ENCODE results near the gene KCNAB2.

The KCNAB2 gene

DNA sequence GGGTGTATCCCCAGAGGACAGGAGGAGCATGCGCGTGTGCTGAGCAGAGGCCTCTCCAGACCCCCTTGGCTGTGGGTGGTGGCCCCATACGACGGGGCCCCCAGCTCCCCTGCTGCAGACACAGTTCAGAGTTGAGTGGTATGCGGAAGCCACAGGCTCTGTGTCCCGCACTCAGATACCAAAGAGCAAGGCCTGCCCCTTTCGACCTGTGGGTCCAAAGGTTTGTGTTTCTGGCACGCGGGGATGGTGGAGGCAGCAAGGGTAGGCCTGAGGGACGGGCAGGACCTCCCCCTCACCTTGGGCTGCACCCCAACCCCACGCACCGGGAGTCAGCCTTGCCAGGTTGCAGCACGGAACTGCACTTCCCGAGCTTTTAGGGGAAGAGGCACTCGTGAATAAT is at the start of gene KCNAB2:
Gene KCNAB2 (plus strand): TSS at position 328 of the 400 bp plus-strand sequence. CDS start 5,649 bp downstream, outside the sequence.
- DNase-seq (ENCODE audit: low spot score): no peak

DNA sequence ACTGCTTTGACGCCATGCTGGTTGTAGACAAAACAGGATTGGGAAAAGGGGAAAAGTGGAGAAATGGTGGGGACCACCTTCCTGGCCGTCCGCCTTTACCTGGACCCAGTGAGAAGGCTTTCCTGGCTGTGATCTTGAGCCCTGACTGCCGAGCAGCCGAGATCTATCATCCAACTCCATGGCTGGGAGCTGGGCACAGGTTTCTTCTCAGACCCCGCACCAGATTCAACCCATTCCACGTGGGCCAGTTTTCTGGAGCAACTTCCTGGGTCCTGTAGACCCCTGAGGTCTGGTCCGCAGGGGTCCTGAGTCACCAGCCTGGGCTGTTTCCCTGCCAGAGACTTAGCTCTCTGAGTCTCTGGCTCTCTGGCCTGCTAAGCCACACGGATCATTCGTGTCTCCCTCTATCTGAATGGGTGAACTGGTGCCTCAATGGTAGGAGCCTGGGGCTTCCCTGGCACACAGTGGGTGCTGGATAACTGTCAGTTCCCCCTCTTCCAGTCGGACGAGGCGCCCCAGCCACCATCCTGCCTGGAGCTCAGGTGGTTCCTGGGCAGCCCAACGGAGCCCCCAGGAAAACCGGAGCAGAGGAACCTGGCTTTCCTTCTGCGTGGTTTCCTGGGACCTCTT is 48.9 kb upstream of the KCNAB2 start:
- no peak for DNase-seq (ENCODE audit: low spot score)

DNA sequence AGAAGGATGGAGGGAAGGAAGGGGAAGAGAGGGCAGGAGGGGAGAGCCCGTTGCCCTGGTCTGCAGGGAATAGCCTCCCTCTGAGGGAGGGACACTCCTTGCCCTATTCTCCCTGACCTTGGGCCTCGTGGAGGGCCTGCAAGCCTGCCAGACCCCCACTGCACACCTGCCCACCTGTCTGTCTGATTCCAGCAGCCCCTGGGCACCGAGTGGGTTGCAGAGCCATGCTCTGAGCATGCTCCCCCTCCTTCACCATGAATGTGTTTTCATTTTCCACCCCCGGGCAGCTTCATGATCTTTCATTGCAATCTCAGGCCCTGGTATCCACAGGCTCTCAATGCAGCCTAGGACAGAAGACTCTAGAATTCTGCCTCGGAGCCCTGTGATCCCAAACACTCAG is 48.4 kb upstream of the KCNAB2 start:
- DNase-seq (ENCODE audit: low spot score): no peak

DNA sequence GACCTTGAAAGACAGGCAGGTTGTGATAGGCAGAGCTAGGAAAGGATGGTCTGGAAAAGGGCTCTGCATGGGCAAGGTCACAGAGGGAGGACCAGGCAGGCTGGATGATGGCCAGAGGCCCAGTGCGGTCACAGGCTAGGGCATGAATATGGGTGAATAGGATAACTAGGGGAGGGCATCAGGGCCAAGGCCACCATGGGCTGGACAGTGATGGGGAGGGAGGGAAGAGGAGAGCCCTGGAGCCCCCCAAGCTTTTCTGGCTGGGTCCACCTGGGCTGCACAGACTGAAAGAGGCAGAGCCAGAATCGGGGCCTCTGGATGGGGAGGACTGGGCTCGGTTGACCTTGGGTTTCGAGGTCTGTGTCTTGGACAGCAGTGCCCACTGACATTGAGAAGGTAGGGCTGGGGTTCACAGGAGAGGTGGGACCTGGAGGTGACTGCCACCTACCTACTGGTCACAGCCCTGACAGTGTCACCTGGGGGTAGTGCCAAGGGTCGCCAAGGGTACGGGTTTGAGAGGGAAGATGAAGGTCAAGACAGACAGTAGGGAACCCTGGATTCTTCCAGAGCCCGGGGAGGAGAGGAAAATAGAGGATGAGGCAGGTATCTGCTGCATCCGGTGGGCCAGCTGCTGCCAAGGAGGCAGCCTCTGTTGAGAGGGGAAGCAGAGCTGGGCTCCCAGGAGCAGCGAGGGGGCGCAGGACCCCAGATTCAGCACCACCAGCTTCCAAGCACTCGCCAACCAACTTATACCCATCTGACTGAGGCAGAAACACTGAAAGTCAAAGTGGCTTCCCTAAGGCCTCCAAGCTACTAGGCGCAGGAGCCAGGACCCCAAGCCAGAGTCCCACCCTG is 47.4 kb upstream of the KCNAB2 start:
- DNase-seq (ENCODE audit: low spot score): no peak

DNA sequence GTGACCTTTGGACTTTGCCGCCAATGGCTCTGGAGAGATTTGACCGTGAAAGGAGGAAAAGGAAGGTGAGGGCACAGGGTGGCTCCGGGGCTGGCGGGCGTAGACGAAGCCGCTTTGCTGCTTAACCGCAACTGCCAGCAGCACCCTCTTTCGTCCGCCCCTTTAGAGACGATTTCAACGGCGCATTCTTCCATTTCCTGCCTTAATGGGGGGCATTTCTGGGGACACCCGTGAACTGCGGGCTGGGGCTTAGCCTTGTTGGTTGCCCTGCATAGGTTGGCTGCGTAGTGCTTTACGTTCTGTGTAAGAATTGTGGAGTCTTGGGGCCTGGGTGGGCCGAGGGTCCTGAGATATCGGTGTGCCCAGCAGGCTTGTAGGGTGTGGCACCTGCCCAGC is 46.8 kb upstream of the KCNAB2 start:
- no peak for DNase-seq (ENCODE audit: low spot score)

DNA sequence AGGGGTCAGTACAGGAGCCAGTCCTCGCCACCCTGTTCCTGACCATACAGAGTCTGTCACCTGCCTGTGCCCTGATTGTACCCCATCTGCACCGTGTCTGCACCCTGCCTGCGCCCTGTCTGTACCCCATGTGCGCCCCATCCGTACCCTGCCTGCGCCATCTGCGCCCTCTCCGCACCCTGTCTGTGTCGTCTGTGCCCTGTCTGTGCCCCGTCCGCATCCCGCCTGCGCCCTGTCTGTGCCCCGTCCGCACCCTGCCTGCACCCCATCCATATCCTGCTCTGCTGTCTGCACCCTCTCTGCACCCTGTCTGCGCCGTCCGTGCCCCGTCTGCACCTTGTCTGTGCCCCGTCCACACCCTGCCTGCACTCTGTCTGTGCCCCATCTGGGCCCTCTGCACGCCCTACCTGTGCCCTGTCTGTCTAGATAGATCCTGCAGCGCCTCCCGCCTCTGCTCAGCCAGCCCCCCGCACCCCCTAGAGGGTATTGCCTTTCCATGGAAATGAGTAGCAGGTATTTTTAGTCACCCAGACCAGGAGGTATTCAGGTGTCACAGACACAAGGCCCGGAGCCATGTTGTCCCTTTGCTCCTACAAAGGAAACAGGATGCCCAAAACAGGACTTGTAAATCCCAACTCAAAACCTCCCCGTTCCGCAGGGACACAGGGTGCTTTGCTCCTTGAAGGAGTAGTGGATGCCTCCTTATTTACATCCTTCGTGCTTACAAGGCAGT is 45.8 kb upstream of the KCNAB2 start:
- DNase-seq (ENCODE audit: low spot score): no peak

DNA sequence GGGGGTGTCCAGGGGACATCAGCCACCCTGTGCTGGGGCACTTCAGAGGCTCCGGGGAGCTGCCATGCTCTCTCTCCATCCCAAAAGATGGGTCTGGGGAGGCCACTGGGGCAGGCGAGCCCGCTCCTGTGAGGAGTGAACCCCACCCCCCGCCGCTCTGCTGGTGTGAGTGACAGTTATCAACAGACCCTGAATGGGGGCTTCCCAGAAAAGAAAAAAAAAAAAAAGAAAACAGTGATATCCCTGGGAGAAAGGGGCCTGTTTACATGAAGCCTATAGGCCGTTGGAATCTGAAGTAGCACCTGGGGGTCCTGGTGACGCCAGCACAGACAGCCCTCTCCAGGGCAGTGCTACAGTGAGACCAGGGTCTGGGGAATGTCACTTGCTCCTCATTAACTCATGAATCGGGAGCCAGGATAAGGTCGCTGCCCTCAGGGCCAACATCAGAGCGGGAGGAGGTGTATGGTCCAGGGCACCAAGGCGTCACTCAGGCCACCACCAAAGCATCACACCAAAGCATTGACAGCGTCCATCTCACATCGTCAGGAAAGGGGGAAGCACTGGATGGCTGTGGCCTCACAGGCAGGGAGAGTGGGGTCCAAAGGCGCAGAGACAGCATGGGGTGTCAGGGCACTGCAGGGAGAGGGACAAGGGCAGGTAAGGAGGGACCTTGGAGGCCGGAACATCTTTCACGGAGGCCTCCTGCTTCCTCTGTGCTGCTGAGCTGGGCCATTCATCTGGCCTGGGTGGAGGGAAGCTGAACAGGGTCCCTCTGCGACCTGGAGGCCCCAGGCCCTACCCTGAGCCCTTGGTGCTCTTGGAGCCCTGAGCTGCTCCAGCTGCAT is 45.0 kb upstream of the KCNAB2 start:
- DNase-seq (ENCODE audit: low spot score): no peak

DNA sequence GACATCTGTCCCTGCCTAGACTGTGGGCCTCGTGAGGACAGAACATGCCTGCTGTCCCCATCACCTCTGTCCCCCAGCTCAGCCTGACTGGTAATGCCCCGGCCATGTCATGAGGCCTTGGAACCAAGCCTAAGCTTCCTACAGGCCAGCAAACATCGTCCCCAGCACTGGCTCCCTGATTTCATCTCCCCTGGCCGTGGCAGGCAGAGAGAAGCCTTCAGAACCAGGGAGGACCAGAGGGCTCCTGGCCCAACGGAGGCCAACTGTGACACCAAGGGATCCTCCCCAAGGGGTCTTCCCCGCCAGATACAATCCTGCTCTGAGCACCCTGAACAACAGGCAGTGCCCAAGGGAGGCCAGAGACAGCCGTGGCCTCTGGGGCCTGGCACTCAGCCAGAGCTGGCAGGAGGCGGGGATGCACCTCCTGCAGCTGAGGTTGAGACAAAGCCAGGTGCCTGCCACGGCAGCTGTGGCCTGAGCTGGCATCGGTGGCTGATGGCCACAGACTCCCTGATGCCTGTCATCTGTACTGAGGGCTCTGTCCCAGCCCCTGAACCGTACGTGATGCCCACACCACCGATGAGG is 43.6 kb upstream of the KCNAB2 start:
- DNase-seq (ENCODE audit: low spot score): peak; percentile 50

DNA sequence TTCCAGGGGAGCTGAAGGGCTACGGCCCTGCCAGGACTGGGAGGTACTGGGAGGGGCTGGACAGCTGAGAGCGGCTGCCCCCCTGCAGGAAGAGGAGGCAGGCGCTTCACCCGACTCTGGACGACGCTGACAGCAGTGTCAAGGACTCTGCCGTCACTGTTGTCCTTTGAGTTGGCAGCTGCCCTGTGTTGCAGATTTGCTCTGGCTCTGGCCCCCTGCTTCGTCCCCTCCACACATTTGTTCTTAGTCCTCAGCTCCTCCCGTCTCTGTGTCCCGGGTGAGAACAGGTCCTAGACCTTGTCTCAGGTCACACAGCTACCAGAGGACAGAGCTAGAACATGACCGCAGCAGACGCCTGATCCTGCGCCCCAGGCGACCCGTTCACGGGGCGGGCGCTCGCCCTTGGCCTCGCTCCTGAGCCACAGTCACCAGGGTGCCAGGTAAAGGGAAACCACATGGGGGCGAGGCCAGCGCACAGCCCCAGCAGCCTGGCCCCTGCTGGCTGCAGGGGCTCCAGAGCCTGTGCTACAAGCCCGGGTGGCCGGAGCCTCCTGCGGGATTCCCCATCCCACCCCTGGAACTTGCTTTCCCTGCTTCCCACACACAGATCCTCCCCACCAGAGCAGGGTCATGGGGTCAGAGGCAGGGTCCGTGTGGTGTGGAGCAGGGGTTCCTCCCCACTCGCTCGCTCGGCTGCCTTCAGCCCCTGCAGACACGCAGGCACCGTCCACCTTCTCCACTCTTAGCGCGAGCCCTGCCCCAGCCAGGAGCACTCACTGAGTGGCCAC is 42.8 kb upstream of the KCNAB2 start:
- no peak for DNase-seq (ENCODE audit: low spot score)

DNA sequence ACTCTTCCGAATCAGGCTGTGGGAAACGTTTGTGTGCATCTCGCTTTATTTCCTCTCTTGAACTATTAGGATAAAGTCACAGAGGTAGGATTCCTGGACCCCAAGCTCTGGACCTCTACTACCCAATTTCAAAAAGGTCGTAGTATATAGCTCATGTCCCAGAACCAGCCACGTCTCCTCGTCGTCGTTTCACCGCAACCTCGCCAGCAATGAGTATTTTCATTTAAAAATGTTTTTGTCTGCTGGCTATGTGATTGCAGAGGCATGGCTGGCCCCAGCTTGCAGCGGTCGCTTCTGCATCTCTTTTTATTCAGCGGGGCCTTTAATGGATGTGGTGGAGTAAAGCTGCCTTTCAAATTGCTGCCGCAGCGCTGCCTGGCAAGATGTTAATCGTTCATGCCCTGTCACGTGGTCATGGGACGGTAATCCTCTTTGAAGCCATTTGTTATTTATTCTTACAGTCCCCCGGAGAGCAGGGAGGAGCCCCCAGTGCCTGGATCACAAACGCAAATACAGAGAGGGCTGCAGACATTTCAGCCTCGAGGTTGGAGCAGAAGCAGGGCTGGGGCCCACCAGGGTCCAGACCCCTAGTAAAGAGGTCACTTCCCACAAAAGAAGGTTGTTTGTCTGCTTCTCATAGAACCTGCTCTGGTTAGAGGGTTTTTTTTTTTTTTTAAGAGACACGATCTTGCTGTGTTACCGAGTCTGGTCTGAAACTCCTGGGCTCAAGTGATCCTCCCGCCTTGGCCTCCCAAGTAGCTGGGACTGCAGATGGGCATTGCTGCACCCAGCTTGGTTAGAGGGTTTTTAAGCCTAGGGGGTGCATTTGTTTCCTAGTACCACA is 41.9 kb upstream of the KCNAB2 start:
- peak; percentile 71 for DNase-seq (ENCODE audit: low spot score)

DNA sequence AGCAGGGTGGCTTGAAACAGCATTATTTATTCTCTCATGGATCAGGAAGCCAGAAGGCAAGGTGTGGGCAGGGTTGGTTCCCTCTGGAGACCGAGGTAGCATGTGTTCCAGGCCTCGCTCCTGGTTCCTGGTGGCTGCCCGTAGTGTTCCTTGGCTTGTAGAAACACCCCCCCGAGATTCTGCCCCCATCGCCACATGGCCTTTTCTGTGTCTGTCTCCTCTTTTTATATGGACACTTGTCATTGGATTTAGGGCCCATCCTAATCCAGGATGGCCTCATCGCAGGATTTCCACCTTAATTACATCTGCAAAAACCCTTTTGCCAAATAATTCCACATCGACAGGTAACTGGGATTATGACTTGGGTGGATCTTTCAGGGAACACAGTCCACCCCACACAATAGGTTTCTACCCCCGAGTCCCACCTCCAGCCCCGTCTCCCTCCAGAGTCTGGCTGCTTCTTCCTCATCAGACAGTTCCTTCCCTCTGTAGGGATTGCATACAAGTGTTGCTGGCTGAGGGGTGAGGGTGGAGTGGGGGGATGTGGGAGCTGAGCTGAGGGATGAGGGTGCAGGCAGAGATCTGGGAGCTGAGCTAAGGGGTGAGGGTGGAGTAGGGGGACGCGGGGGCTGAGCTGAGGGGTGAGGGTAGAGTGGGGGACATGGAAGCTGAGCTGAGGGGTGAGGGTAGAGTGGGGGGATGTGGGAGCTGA is 41.1 kb upstream of the KCNAB2 start:
- no peak for DNase-seq (ENCODE audit: low spot score)

DNA sequence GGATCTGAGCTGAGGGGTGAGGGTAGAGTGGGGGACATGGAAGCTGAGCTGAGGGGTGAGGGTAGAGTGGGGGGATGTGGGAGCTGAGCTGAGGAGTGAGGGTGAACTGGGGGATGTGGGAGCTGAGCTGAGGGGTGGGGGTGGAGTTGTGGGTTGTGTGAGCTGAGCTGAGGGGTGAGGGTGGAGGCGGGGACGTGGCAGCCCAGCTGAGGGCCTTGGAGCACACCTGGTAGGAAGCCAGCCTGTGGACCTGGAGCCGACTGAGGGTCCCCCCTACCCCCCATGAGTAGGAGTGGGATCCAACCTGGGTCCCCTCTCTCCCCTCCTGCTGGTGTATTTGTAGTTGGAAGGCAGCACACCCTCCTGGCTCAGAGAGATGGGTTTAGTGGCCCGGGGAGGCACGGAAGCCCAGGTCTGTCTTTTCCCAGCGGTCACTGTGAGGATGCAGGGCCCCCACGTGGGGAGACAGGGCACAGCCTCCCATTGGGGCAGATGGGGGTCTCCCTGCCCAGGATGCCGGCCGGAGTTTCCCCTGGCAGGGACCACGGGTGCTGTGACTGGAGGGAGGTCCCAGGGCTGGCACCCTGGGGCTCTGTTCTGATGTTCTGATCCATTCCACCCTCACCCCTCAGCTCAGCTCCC is 40.3 kb upstream of the KCNAB2 start:
- DNase-seq (ENCODE audit: low spot score): no peak

DNA sequence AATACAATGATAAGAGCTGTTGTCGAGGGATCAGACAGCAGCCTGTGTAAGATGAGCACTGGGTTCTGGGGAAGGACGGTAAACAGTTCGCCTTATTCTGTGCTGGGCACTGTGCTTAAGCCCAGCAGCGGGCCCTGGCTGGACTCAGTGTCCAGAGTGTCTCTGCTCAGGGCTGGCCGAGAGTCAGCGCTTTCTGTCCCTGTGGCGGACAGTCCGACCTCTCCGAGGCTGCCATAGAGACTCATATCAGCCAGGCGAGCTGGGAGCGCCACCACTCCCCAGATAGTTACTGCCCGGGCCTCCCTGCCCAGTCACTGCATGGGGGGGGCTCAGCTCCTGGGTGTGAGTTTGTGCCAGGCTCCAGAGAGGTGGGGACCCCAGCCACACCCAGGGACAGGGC is 38.8 kb upstream of the KCNAB2 start:
- DNase-seq (ENCODE audit: low spot score): no peak

DNA sequence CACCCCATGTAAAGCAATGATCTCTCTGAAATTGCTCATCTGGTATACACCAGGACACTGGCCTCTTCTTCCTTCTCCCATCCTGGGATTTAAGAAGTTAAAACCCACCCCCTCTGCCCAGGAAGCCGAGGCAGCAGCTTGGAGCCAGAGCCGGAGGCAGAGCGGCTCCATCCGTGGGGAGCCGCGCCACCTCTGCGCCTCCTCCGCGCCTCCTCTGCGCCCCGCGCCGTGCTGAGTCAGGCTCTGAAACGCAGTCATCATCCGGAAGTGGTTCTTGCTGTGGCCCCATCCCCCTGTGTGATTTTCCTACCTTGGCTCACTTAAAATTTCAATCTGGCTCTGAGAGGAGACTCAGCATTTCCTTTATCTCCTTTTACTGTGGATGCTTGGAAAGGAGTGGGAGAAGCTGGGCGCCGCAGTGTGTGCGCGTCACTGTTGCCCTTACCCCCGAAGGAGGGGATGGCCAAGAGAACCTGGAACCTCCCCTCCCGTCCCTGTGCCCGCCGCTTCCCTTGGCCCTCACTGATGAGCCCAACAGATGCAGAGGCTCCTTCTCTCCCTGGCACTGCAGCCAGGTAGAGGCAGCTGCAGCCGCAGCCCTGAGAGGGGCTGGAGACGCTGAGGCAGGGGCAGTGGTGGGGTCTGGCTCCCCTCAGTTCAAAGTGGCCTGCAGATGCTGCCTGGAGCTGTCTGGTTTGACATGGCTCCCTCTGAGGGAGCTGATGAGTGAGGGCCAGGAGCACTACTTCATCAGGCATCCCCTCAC is 38.2 kb upstream of the KCNAB2 start:
- DNase-seq (ENCODE audit: low spot score): no peak

DNA sequence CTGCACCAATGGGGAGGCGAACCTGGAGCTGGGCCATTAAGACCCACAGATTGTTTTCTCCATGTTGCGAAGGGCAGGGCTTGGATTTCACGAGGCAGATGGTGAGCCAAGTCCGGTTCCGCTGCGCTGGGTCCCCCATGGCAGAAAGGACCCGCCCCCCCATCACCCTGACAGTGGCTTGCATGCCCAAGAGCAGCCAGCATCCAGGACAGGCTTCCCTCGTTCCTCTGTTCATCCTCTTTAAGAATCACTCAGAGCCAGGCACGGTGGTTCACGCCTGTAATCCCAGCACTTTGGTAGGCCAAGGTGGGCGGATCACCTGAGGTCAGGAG is 37.6 kb upstream of the KCNAB2 start:
- no peak for DNase-seq (ENCODE audit: low spot score)

DNA sequence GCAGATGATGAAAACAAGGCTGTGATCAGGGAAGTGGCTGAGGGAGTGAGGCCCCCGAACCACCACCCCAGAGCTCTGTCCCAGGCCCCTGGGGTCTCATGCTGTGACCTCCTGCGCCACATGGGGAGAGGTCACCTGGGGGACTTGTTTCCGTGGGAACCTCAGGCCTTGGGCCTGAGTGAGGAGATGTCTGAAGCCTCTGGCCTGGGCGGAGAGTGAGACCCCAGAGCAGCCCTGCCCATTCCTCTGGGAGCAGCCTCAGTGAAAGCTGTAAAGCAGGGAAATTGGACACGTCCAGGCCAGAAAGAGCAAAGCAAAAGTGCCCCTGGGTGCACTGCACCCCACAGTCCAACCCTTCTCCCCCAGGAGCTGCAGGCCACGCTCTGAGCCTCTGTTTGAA is 37.0 kb upstream of the KCNAB2 start:
- no peak for DNase-seq (ENCODE audit: low spot score)

DNA sequence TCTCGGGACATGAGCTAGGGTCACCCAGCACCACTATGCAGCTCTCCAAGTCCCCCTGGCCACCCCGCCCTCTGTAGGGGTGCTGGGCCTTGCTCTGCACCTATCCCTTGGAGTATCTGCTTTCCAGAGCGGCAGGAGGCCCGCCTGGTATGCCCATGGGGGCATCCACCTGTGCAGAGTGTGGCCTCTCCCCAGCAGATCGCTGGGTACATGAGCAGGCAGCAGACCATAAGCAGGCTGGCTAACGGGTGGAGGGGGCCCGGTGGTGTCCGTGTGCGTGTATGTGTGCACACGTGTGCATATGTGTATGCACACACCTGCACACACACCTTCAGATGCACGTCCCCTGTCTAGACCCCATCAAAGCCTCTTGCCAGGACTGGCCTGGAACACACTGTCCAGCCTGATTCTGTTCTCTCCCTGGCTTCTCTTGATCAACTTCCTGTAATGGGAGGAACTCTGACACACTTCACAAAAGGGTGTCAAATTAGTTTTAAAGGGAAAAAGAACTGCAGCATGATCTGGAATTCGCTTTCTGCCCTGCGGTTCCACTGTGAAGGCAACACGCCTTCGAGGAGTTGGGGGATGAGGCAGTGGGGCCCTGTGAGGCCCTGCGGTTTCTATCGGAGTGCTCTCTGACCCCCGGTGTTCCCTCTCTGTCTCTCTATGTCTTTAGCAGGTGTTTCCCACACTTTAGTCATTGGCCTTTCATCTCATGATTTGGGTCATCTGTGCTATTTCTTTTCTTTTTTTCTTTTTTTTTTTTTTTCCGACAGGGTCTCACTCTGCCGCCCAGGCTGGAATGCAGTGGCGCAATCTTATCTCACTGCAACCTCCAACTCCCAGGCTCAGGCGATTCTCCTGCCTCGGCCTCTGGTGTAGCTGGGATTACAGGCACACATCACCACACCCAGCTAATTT is 36.3 kb upstream of the KCNAB2 start:
- no peak for DNase-seq (ENCODE audit: low spot score)
